ENCODE results near the gene PTPRF.

PTPRF gene

GRCh38 chr1:43580039-43580438, 49.4 kb downstream of the PTPRF start:
- peaks cover 14% of the 10 kb centered on the region for H3K36me3 ChIP-seq (ENCODE audit: control insufficient read depth, insufficient read depth, low read length)
- H3K27me3 ChIP-seq (ENCODE audit: control insufficient read depth, insufficient read depth, low read length) = no peaks in the 10 kb centered on the region
- no peaks in the 10 kb centered on the region for H3K9me3 ChIP-seq (ENCODE audit: control insufficient read depth, low read length)
- H3K9ac ChIP-seq (ENCODE audit: low read length) = no peak overlapping the region
- peaks cover 28% of the 10 kb centered on the region for H3K4me1 ChIP-seq (ENCODE audit: control insufficient read depth, insufficient read depth, low read length)
- H3K4me3 ChIP-seq (ENCODE audit: low read length) = no peak overlapping the region

- Histone ChIP-seq H3K4me1 (ENCODE audit: control insufficient read depth, insufficient read depth, low read length) (peaks cover 28% of the 10 kb centered on the region), H3K4me3 (ENCODE audit: low read length) (no peak overlapping the region)
These were observed 51.5 kb downstream of the PTPRF start for GRCh38 chr1:43582162-43582566.

GRCh38 chr1:43583058-43583457, 52.4 kb downstream of the PTPRF start:
- Histone ChIP-seq H3K9me3 (ENCODE audit: control insufficient read depth, low read length) (no peaks in the 10 kb centered on the region), H3K36me3 (ENCODE audit: control insufficient read depth, insufficient read depth, low read length) (peaks cover 7% of the 10 kb centered on the region), H3K4me3 (ENCODE audit: low read length) (no peak overlapping the region), H3K9ac (ENCODE audit: low read length) (peak overlapping the region; percentile 51), H3K4me1 (ENCODE audit: control insufficient read depth, insufficient read depth, low read length) (peaks cover 28% of the 10 kb centered on the region), H3K27me3 (ENCODE audit: control insufficient read depth, insufficient read depth, low read length) (no peaks in the 10 kb centered on the region)

More at GRCh38 chr1:43582162-43582566, 51.5 kb downstream of the PTPRF start:
- H3K36me3 ChIP-seq (ENCODE audit: control insufficient read depth, insufficient read depth, low read length) = peaks cover 7% of the 10 kb centered on the region
- H3K27me3 ChIP-seq (ENCODE audit: control insufficient read depth, insufficient read depth, low read length) = no peaks in the 10 kb centered on the region
- H3K9ac ChIP-seq (ENCODE audit: low read length) = peak overlapping the region; percentile 51
- H3K9me3 ChIP-seq (ENCODE audit: control insufficient read depth, low read length) = no peaks in the 10 kb centered on the region

DNA sequence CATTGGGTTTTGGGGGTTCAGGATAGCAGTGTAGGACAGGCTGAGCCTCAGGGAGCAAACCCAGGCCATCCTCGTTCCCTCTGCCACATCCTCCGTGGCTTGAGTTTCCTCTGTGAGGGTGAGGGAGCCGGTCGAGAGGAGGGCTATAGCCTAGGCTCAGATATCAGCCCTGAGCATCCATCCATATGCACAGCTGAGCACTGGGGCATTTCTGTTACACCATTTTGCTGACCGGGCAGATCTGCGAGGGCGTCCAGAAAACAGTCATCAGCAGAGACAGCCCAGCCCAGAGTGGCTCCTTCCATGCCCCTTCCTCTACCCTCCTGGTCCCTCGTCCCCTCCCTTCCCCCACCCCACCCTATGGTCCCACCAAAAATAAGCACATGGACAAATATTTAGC, 53.5 kb downstream of the PTPRF start:
- peaks cover 28% of the 10 kb centered on the region for H3K4me1 ChIP-seq (ENCODE audit: control insufficient read depth, insufficient read depth, low read length)
- H3K9me3 ChIP-seq (ENCODE audit: control insufficient read depth, low read length) = no peaks in the 10 kb centered on the region
- no peaks in the 10 kb centered on the region for H3K27me3 ChIP-seq (ENCODE audit: control insufficient read depth, insufficient read depth, low read length)
- no peak overlapping the region for H3K9ac ChIP-seq (ENCODE audit: low read length)
- peaks cover 7% of the 10 kb centered on the region for H3K36me3 ChIP-seq (ENCODE audit: control insufficient read depth, insufficient read depth, low read length)
- H3K4me3 ChIP-seq (ENCODE audit: low read length) = no peak overlapping the region

GRCh38 chr1:43585557-43585956, 54.9 kb downstream of the PTPRF start:
- H3K4me1 ChIP-seq (ENCODE audit: control insufficient read depth, insufficient read depth, low read length) = peaks cover 23% of the 10 kb centered on the region
- H3K36me3 ChIP-seq (ENCODE audit: control insufficient read depth, insufficient read depth, low read length) = peaks cover 7% of the 10 kb centered on the region
- no peak overlapping the region for H3K9ac ChIP-seq (ENCODE audit: low read length)
- no peaks in the 10 kb centered on the region for H3K27me3 ChIP-seq (ENCODE audit: control insufficient read depth, insufficient read depth, low read length)
- no peaks in the 10 kb centered on the region for H3K9me3 ChIP-seq (ENCODE audit: control insufficient read depth, low read length)
- H3K4me3 ChIP-seq (ENCODE audit: low read length) = no peak overlapping the region

DNA sequence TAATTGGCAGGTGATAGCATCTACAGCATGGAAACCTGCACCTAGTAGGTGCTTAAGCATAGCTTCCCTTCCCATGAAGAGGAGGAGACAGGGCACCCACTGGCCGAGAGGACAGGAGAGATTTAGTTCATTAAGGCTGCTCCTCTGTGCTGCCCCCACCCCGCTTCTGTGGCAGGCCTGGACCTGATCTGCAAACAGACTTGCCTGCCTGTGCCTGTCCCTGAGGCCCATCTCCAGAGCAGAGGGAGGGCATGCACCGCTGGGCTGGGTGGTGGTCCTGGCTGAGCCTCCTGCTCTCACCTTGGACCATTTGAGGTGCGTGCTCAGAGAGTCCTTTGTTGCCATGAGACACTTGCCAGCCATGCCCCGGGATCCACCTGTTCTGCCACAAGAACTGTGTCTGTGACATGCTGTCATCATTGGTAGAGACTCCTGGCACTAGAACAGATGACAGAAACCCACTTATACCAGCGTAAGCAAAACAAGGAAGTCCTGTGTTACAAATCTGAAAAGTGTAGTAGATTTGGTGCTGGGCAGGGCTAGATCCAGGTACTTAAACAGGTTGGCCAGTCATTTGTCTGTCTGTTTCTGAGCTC, 55.6 kb downstream of the PTPRF start:
- Histone ChIP-seq H3K36me3 (ENCODE audit: control insufficient read depth, insufficient read depth, low read length) (peaks cover 3% of the 10 kb centered on the region), H3K4me1 (ENCODE audit: control insufficient read depth, insufficient read depth, low read length) (peaks cover 17% of the 10 kb centered on the region), H3K9me3 (ENCODE audit: control insufficient read depth, low read length) (no peaks in the 10 kb centered on the region), H3K9ac (ENCODE audit: low read length) (no peak overlapping the region), H3K27me3 (ENCODE audit: control insufficient read depth, insufficient read depth, low read length) (no peaks in the 10 kb centered on the region), H3K4me3 (ENCODE audit: low read length) (no peak overlapping the region)

- Histone ChIP-seq H3K9me3 (ENCODE audit: control insufficient read depth, low read length) (no peaks in the 10 kb centered on the region), H3K4me1 (ENCODE audit: control insufficient read depth, insufficient read depth, low read length) (peaks cover 10% of the 10 kb centered on the region), H3K36me3 (ENCODE audit: control insufficient read depth, insufficient read depth, low read length) (peaks cover 6% of the 10 kb centered on the region), H3K9ac (ENCODE audit: low read length) (no peak overlapping the region), H3K4me3 (ENCODE audit: low read length) (no peak overlapping the region), H3K27me3 (ENCODE audit: control insufficient read depth, insufficient read depth, low read length) (no peaks in the 10 kb centered on the region)
These were observed 56.3 kb downstream of the PTPRF start for GRCh38 chr1:43587001-43587400.

DNA sequence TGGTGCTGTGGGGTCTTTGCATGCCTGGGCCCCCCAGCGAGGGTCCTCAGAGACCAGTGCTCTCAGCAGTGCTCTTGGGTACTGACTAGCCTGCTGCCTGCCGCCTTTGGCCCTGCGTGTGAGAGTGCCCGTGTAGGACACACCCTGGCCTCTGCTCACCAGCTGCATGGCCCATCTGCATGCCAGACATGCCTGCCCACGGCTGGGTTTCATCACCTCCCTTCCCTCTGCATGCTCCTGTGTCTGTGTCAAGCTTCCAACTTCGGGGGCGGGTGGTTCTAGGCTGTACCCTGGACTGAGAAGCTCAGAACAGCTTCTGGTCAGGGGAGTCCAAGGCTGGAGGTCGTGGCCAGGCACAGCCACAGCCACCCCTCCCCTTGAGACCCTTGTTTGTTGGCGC, 56.9 kb downstream of the PTPRF start:
- no peak overlapping the region for H3K9ac ChIP-seq (ENCODE audit: low read length)
- peaks cover 12% of the 10 kb centered on the region for H3K36me3 ChIP-seq (ENCODE audit: control insufficient read depth, insufficient read depth, low read length)
- no peaks in the 10 kb centered on the region for H3K9me3 ChIP-seq (ENCODE audit: control insufficient read depth, low read length)
- no peak overlapping the region for H3K4me3 ChIP-seq (ENCODE audit: low read length)
- peaks cover 5% of the 10 kb centered on the region for H3K4me1 ChIP-seq (ENCODE audit: control insufficient read depth, insufficient read depth, low read length)
- H3K27me3 ChIP-seq (ENCODE audit: control insufficient read depth, insufficient read depth, low read length) = no peaks in the 10 kb centered on the region

GRCh38 chr1:43588592-43588991, 57.9 kb downstream of the PTPRF start:
- no peaks in the 10 kb centered on the region for H3K4me1 ChIP-seq (ENCODE audit: control insufficient read depth, insufficient read depth, low read length)
- no peaks in the 10 kb centered on the region for H3K27me3 ChIP-seq (ENCODE audit: control insufficient read depth, insufficient read depth, low read length)
- H3K9me3 ChIP-seq (ENCODE audit: control insufficient read depth, low read length) = no peaks in the 10 kb centered on the region
- H3K9ac ChIP-seq (ENCODE audit: low read length) = no peak overlapping the region
- H3K4me3 ChIP-seq (ENCODE audit: low read length) = no peak overlapping the region
- peaks cover 18% of the 10 kb centered on the region for H3K36me3 ChIP-seq (ENCODE audit: control insufficient read depth, insufficient read depth, low read length)

GRCh38 chr1:43590388-43590925, 59.8 kb downstream of the PTPRF start:
- Histone ChIP-seq H3K9ac (ENCODE audit: low read length) (no peak overlapping the region), H3K4me3 (ENCODE audit: low read length) (no peak overlapping the region), H3K27me3 (ENCODE audit: control insufficient read depth, insufficient read depth, low read length) (no peaks in the 10 kb centered on the region), H3K4me1 (ENCODE audit: control insufficient read depth, insufficient read depth, low read length) (no peaks in the 10 kb centered on the region), H3K9me3 (ENCODE audit: control insufficient read depth, low read length) (no peaks in the 10 kb centered on the region), H3K36me3 (ENCODE audit: control insufficient read depth, insufficient read depth, low read length) (peaks cover 24% of the 10 kb centered on the region)

GRCh38 chr1:43591181-43591580, 60.5 kb downstream of the PTPRF start:
- Histone ChIP-seq H3K4me1 (ENCODE audit: control insufficient read depth, insufficient read depth, low read length) (no peaks in the 10 kb centered on the region), H3K36me3 (ENCODE audit: control insufficient read depth, insufficient read depth, low read length) (peaks cover 31% of the 10 kb centered on the region), H3K9ac (ENCODE audit: low read length) (no peak overlapping the region), H3K9me3 (ENCODE audit: control insufficient read depth, low read length) (no peaks in the 10 kb centered on the region), H3K4me3 (ENCODE audit: low read length) (no peak overlapping the region), H3K27me3 (ENCODE audit: control insufficient read depth, insufficient read depth, low read length) (no peaks in the 10 kb centered on the region)

- no peaks in the 10 kb centered on the region for H3K4me1 ChIP-seq (ENCODE audit: control insufficient read depth, insufficient read depth, low read length)
- peaks cover 34% of the 10 kb centered on the region for H3K36me3 ChIP-seq (ENCODE audit: control insufficient read depth, insufficient read depth, low read length)
- no peak overlapping the region for H3K9ac ChIP-seq (ENCODE audit: low read length)
- no peaks in the 10 kb centered on the region for H3K9me3 ChIP-seq (ENCODE audit: control insufficient read depth, low read length)
- H3K4me3 ChIP-seq (ENCODE audit: low read length) = no peak overlapping the region
- no peaks in the 10 kb centered on the region for H3K27me3 ChIP-seq (ENCODE audit: control insufficient read depth, insufficient read depth, low read length)
These were observed 61.5 kb downstream of the PTPRF start for GRCh38 chr1:43592051-43592665.
